ENCODE results near the gene GSG1L.

- no peak for TF ChIP-seq CTCF (IDR thresholded peaks at IDR 0.05; ENCODE audit: insufficient read depth, low read length, poor library complexity, severe bottlenecking)
- TF ChIP-seq EZH2phosphoT487 (conservative IDR thresholded peaks at IDR 0.05; ENCODE audit: low read length) = no peak
Measured at GRCh38 chr16:27995378-27995777, 68.1 kb downstream of the GSG1L start.
